HEK293 (cell line): ENCODE results near the gene LMO1.

Experiments used
- CTCF ChIA-PET: fragments of 350-600 bp; formaldehyde crosslinking; extraction: SDS; loops from one replicate; lab custom pipeline; 2021; ENCODE audit warnings: antibody characterized with exemption; lab: Yijun Ruan, JAX
- POLR2A ChIA-PET: fragments of 300-600 bp; formaldehyde crosslinking; extraction: SDS; loops from one replicate; lab custom pipeline; 2020; ENCODE audit warnings: antibody characterized with exemption, inconsistent platforms; lab: Yijun Ruan, JAX
- H3K27ac ChIP-seq: fragments of 200-500 bp; sonication (Bioruptor generic); 2 replicates; pipeline ENCODE4 v1.5.1; 2014; ENCODE audit warnings: low read depth, low read length, control low read depth, inconsistent platforms; ENCODE audit errors: extremely low read depth
- H3K36me3 ChIP-seq, 2 experiments: fragments of 200-500 bp in 1 of 2; sonication (Bioruptor generic) in 1 of 2; 1 replicate in 1 of 2; 2 replicates in 1 of 2; pipeline ENCODE4 v1.5.1; 2014 to 2017; ENCODE audit warnings: inconsistent platforms in 2 of 2, low read length in 2 of 2; ENCODE audit not compliant: control insufficient read depth in 2 of 2, insufficient read depth in 1 of 2
- H3K4me1 ChIP-seq: fragments of 200-500 bp; sonication (Bioruptor generic); 2 replicates; pipeline ENCODE4 v1.5.1; 2014; ENCODE audit warnings: mild to moderate bottlenecking, low read length, inconsistent platforms; ENCODE audit not compliant: control insufficient read depth, insufficient read depth
- H3K4me3 ChIP-seq: 2 replicates; pipeline ENCODE4 v1.5.1; 2011; ENCODE audit warnings: low read depth, mild to moderate bottlenecking, control low read depth, low read length, moderate library complexity
- H3K9me3 ChIP-seq: fragments of 200-500 bp; sonication (Bioruptor generic); 2 replicates; pipeline ENCODE4 v1.5.1; 2014; ENCODE audit warnings: low read depth, low read length, inconsistent platforms; ENCODE audit not compliant: control insufficient read depth, insufficient read depth
- MYNN ChIP-seq: fragments of 450-650 bp; formaldehyde crosslinking; IDR thresholded peaks from 2 replicates; pipeline ENCODE4 v1.5.1; 2016; ENCODE audit warnings: missing biosample characterization, missing genetic modification characterization, borderline replicate concordance
- RBAK ChIP-seq: fragments of 450-650 bp; formaldehyde crosslinking; IDR thresholded peaks from 2 replicates; pipeline ENCODE4 v1.5.1; 2016; ENCODE audit warnings: missing biosample characterization, missing genetic modification characterization
- SETDB1 ChIP-seq: IDR thresholded peaks from one replicate; pipeline ENCODE4 v1.6.1; 2017; ENCODE audit warnings: mild to moderate bottlenecking, low read length, moderate library complexity, mixed read lengths; ENCODE audit not compliant: insufficient read length
- TCF7L2 ChIP-seq: IDR thresholded peaks from 2 replicates; pipeline ENCODE4 v1.6.1; 2011; ENCODE audit warnings: low read depth, mild to moderate bottlenecking, inconsistent platforms, low read length, moderate library complexity, borderline replicate concordance
- YY1 ChIP-seq: fragments of 450-650 bp; formaldehyde crosslinking; IDR thresholded peaks from 2 replicates; pipeline ENCODE4 v1.5.1; 2018; ENCODE audit warnings: missing biosample characterization, missing genetic modification characterization
- ZFHX2 ChIP-seq: fragments of 450-650 bp; formaldehyde crosslinking; conservative IDR thresholded peaks from 2 replicates; pipeline ENCODE4 v1.5.1; 2016; ENCODE audit warnings: missing biosample characterization, missing genetic modification characterization
- ZIC2 ChIP-seq: fragments of 450-650 bp; formaldehyde crosslinking; IDR thresholded peaks from 2 replicates; pipeline ENCODE4 v1.5.1; 2016; ENCODE audit warnings: missing biosample characterization, missing genetic modification characterization
- ZNF140 ChIP-seq: fragments of 450-650 bp; formaldehyde crosslinking; IDR thresholded peaks from 2 replicates; pipeline ENCODE4 v1.5.1; 2016; ENCODE audit warnings: missing biosample characterization, missing genetic modification characterization
- ZNF146 ChIP-seq: fragments of 450-650 bp; formaldehyde crosslinking; IDR thresholded peaks from 2 replicates; pipeline ENCODE4 v1.5.1; 2016; ENCODE audit warnings: missing biosample characterization, missing genetic modification characterization
- ZNF169 ChIP-seq: fragments of 450-650 bp; formaldehyde crosslinking; IDR thresholded peaks from 2 replicates; pipeline ENCODE4 v1.5.1; 2016; ENCODE audit warnings: missing biosample characterization, missing genetic modification characterization
- ZNF266 ChIP-seq: fragments of 450-650 bp; formaldehyde crosslinking; IDR thresholded peaks from 2 replicates; pipeline ENCODE4 v1.5.1; 2016; ENCODE audit warnings: missing biosample characterization, missing genetic modification characterization, low read depth
- ZNF366 ChIP-seq: fragments of 450-650 bp; formaldehyde crosslinking; conservative IDR thresholded peaks from 2 replicates; pipeline ENCODE4 v1.5.1; 2016; ENCODE audit warnings: missing biosample characterization, missing genetic modification characterization
- ZNF658 ChIP-seq: fragments of 450-650 bp; formaldehyde crosslinking; IDR thresholded peaks from 2 replicates; pipeline ENCODE4; 2016; ENCODE audit warnings: missing biosample characterization, missing genetic modification characterization
- ZNF670 ChIP-seq: fragments of 450-650 bp; formaldehyde crosslinking; IDR thresholded peaks from 2 replicates; pipeline ENCODE4 v1.5.1; 2016; ENCODE audit warnings: missing biosample characterization, missing genetic modification characterization, low read depth
- ZNF768 ChIP-seq: fragments of 450-650 bp; formaldehyde crosslinking; IDR thresholded peaks from 2 replicates; pipeline ENCODE4 v1.5.1; 2018; ENCODE audit warnings: missing biosample characterization, mild to moderate bottlenecking, missing genetic modification characterization
- TF ChIP-seq, protein P1 (sequence below): fragments of 450-650 bp; formaldehyde crosslinking; IDR thresholded peaks from 2 replicates; pipeline ENCODE4 v1.5.1; 2016; ENCODE audit warnings: missing biosample characterization, missing genetic modification characterization
- TF ChIP-seq, protein P2 (sequence below): IDR thresholded peaks from 2 replicates; pipeline ENCODE4 v1.6.1; 2011; ENCODE audit warnings: mild to moderate bottlenecking, low read depth, low read length, borderline replicate concordance
- TF ChIP-seq, protein P3 (sequence below): fragments of 450-650 bp; formaldehyde crosslinking; IDR thresholded peaks from 2 replicates; pipeline ENCODE4 v1.5.1; 2016; ENCODE audit warnings: missing biosample characterization, missing genetic modification characterization
- TF ChIP-seq, protein P4 (sequence below): fragments of 450-650 bp; formaldehyde crosslinking; IDR thresholded peaks from 2 replicates; pipeline ENCODE4 v1.5.1; 2016; ENCODE audit warnings: missing biosample characterization, missing genetic modification characterization

LMO1 gene

DNA sequence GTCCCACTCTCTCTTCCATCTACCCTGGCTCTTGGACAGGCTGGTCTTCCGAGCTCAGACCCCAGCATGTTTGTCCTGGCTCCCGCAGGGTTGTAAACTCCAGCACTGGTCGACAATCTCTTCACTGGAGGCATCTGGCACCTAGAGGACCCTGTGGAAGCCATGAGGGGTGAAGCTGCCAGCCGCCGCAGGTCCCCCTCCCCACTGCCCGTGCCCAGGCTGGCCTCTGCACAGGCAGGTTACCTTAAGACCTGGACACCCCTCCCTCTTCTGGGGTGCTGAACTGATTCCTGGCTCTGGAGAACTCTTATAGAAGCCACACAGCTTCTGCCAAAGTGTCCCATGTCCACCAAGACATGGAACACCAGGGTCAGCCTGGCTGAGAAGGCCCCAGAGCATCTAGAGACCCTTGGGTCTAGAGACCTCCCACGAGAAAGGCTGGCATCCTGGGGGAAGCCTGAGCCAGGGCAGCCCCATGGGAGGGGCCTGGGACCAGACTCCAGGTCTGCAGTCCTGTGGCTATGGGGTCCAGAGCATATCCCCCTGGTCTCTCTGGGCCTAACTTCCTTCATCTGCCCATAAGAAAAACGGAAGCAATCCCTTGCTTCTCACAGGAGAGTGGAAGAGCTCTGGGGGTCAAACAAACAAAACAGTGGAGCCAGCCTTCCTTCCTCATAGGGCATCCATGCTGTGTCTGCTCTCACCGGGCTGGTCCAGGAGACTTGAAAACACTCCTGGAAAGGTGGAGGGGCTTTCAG, 30.6 kb downstream of the LMO1 start:
- peaks cover 2% of the 10 kb centered on the region; the same call in 1 of the 2 replicates for H3K4me1 ChIP-seq
- CTCF ChIA-PET = interaction anchor here (0.6 to 3.8 kb wide), 3 partner anchors 14 to 1091 kb away, joined by 3 to 35 read pairs (median 3); partner anchors contain the start of gene LMO1
- no peak overlapping the region for H3K4me3 ChIP-seq
- H3K9me3 ChIP-seq = no peaks in the 10 kb centered on the region
- TF ChIP-seq ZNF140 (tag by site-specific recombination) = no peak
- TF ChIP-seq ZFHX2 (tag by site-specific recombination) = no peak
- POLR2A ChIA-PET = no interaction called here
- no peak overlapping the region for H3K27ac ChIP-seq
- no peaks in the 10 kb centered on the region for H3K36me3 ChIP-seq

DNA sequence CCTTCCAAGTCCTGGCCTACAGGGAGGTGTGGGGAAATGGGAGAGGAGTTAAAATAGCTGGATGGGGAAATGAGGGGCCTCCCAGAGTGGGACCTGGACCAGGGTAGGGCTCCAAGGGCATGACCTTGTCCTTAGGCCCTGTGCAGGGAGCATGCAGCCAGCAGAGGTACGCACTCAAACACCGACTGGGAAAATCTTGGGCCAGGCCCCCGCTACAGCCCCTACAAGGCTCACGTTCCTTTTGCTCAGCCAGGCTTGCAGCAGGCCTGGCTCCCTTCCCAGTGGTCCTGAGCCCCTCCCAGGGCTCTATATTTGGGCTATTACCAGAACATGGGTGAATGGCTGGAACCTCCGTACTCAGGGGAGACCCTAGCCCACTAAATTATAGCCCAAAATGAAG, 31.3 kb downstream of the LMO1 start:
- CTCF ChIA-PET = interaction anchor here (0.6 to 3.8 kb wide), 2 partner anchors 31 to 1092 kb away, joined by 3 to 35 read pairs; partner anchors contain the start of gene LMO1
- H3K9me3 ChIP-seq = no peaks in the 10 kb centered on the region
- peaks cover 2% of the 10 kb centered on the region; the same call in 1 of the 2 replicates for H3K4me1 ChIP-seq
- TF ChIP-seq ZIC2 (tag by site-specific recombination) = no peak
- no peak for TF ChIP-seq ZNF366
- TF ChIP-seq ZNF169 (tag by site-specific recombination) = no peak
- TF ChIP-seq, protein P1, sequence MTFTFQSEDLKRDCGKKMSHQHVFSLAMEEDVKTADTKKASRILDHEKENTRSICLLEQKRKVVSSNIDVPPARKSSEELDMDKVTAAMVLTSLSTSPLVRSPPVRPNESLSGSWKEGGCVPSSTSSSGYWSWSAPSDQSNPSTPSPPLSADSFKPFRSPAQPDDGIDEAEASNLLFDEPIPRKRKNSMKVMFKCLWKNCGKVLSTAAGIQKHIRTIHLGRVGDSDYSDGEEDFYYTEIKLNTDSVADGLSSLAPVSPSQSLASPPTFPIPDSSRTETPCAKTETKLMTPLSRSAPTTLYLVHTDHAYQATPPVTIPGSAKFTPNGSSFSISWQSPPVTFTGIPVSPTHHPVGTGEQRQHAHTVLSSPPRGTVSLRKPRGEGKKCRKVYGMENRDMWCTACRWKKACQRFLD (tag by site-specific recombination) = no peak
- no peak for TF ChIP-seq ZNF658 (tag by site-specific recombination)
- TF ChIP-seq YY1 (tag by site-specific recombination) = no peak
- TF ChIP-seq, protein P2, sequence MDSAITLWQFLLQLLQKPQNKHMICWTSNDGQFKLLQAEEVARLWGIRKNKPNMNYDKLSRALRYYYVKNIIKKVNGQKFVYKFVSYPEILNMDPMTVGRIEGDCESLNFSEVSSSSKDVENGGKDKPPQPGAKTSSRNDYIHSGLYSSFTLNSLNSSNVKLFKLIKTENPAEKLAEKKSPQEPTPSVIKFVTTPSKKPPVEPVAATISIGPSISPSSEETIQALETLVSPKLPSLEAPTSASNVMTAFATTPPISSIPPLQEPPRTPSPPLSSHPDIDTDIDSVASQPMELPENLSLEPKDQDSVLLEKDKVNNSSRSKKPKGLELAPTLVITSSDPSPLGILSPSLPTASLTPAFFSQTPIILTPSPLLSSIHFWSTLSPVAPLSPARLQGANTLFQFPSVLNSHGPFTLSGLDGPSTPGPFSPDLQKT = no peak
- no peak for TF ChIP-seq RBAK
- TF ChIP-seq SETDB1 = no peak
- TF ChIP-seq MYNN (tag by site-specific recombination) = no peak
- TF ChIP-seq, protein P3, sequence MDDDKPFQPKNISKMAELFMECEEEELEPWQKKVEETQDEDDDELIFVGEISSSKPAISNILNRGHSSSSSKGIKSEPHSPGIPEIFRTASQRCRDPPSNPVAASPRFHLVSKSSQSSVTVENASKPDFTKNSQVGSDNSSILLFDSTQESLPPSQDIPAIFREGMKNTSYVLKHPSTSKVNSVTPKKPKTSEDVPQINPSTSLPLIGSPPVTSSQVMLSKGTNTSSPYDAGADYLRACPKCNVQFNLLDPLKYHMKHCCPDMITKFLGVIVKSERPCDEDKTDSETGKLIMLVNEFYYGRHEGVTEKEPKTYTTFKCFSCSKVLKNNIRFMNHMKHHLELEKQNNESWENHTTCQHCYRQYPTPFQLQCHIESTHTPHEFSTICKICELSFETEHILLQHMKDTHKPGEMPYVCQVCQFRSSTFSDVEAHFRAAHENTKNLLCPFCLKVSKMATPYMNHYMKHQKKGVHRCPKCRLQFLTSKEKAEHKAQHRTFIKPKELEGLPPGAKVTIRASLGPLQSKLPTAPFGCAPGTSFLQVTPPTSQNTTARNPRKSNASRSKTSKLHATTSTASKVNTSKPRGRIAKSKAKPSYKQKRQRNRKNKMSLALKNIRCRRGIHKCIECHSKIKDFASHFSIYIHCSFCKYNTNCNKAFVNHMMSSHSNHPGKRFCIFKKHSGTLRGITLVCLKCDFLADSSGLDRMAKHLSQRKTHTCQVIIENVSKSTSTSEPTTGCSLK (tag by site-specific recombination) = no peak
- TF ChIP-seq ZNF670 = no peak
- no peak for TF ChIP-seq TCF7L2
- TF ChIP-seq ZNF768 (tag by site-specific recombination) = no peak
- no peak for TF ChIP-seq ZNF266
- no peak for TF ChIP-seq ZNF146 (tag by site-specific recombination)
- TF ChIP-seq, protein P4, sequence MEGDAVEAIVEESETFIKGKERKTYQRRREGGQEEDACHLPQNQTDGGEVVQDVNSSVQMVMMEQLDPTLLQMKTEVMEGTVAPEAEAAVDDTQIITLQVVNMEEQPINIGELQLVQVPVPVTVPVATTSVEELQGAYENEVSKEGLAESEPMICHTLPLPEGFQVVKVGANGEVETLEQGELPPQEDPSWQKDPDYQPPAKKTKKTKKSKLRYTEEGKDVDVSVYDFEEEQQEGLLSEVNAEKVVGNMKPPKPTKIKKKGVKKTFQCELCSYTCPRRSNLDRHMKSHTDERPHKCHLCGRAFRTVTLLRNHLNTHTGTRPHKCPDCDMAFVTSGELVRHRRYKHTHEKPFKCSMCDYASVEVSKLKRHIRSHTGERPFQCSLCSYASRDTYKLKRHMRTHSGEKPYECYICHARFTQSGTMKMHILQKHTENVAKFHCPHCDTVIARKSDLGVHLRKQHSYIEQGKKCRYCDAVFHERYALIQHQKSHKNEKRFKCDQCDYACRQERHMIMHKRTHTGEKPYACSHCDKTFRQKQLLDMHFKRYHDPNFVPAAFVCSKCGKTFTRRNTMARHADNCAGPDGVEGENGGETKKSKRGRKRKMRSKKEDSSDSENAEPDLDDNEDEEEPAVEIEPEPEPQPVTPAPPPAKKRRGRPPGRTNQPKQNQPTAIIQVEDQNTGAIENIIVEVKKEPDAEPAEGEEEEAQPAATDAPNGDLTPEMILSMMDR (tag by site-specific recombination) = no peak
- TF ChIP-seq, all 188 proteins: peak for 0
- Histone ChIP-seq H3K4me3 (no peak overlapping the region), H3K36me3 (no peaks in the 10 kb centered on the region), H3K27ac (no peak overlapping the region)
- POLR2A ChIA-PET = no interaction called here
